Astrocyte (in vitro differentiated cells and primary cell): ENCODE results near the gene SQSTM1. TPM values are rescaled to one million over a fixed set of nuclear protein-coding genes. Genes with fewer than 3 reads are reported as not detected.

Source experiments
- DNase-seq: peaks from one replicate; pipeline ENCODE4 v3.0.0-alpha.2; 2010; ENCODE audit warnings: low read depth
- FAIRE-seq: peaks from 2 replicates; lab custom pipeline; 2011; peaks lifted over from hg19 to GRCh38; lab: Jason Lieb, UNC
- H2AFZ ChIP-seq: 2 replicates; pipeline ENCODE4 v1.6.0; 2012; ENCODE audit warnings: low read depth, low read length, inconsistent platforms
- H3K27ac ChIP-seq: 2 replicates; pipeline ENCODE4 v1.5.1; 2011; ENCODE audit warnings: low read depth, low read length, inconsistent platforms
- H3K27me3 ChIP-seq: 2 replicates; pipeline ENCODE4 v1.6.0; 2011; ENCODE audit warnings: low read length, inconsistent platforms; ENCODE audit not compliant: insufficient read depth
- H3K36me3 ChIP-seq: 2 replicates; pipeline ENCODE4 v1.5.1; 2011; ENCODE audit warnings: low read length, inconsistent platforms; ENCODE audit not compliant: insufficient read depth
- H3K4me1 ChIP-seq: 2 replicates; pipeline ENCODE4 v1.5.1; 2011; ENCODE audit warnings: low read length, inconsistent platforms; ENCODE audit not compliant: insufficient read depth
- H3K4me2 ChIP-seq: 2 replicates; pipeline ENCODE4 v1.6.0; 2012; ENCODE audit warnings: low read length, inconsistent platforms
- H3K4me3 ChIP-seq: 2 replicates; pipeline ENCODE4 v1.5.1; 2011; ENCODE audit warnings: low read depth, mild to moderate bottlenecking, low read length, inconsistent platforms; ENCODE audit not compliant: insufficient read depth
- H3K79me2 ChIP-seq: 2 replicates; pipeline ENCODE4 v1.6.0; 2012; ENCODE audit warnings: mild to moderate bottlenecking, low read length, inconsistent platforms; ENCODE audit not compliant: insufficient read depth
- H3K9ac ChIP-seq: 2 replicates; pipeline ENCODE4 v1.6.0; 2012; ENCODE audit warnings: mild to moderate bottlenecking, low read length, inconsistent platforms
- H3K9me3 ChIP-seq: 2 replicates; pipeline ENCODE4 v1.5.1; 2012; ENCODE audit warnings: low read depth, mild to moderate bottlenecking, low read length, inconsistent platforms; ENCODE audit not compliant: insufficient read depth
- H4K20me1 ChIP-seq: 2 replicates; pipeline ENCODE4 v1.6.0; 2012; ENCODE audit warnings: low read length, inconsistent platforms; ENCODE audit not compliant: insufficient read depth
- H3K27ac Mint-ChIP-seq: one replicate; pipeline ENCODE4 v1.8.0; 2021; ENCODE audit warnings: mild to moderate bottlenecking, mixed read lengths; ENCODE audit not compliant: unreplicated experiment
- H3K27me3 Mint-ChIP-seq: one replicate; pipeline ENCODE4 v1.8.0; 2021; ENCODE audit warnings: low read depth, mixed read lengths; ENCODE audit not compliant: unreplicated experiment
- H3K36me3 Mint-ChIP-seq: one replicate; pipeline ENCODE4 v1.8.0; 2021; ENCODE audit warnings: low read depth, mixed read lengths; ENCODE audit not compliant: unreplicated experiment
- H3K4me1 Mint-ChIP-seq: one replicate; pipeline ENCODE4 v1.8.0; 2021; ENCODE audit warnings: low read depth, mixed read lengths; ENCODE audit not compliant: unreplicated experiment
- H3K4me3 Mint-ChIP-seq: one replicate; pipeline ENCODE4 v1.8.0; 2021; ENCODE audit warnings: mild to moderate bottlenecking, moderate library complexity, mixed read lengths; ENCODE audit not compliant: unreplicated experiment
- H3K9me3 Mint-ChIP-seq: one replicate; pipeline ENCODE4 v1.8.0; 2021; ENCODE audit warnings: mild to moderate bottlenecking, mixed read lengths; ENCODE audit not compliant: unreplicated experiment
- CTCF ChIP-seq: IDR thresholded peaks from 2 replicates; pipeline ENCODE4 v1.5.1; 2011; ENCODE audit warnings: low read depth, mild to moderate bottlenecking, inconsistent platforms, low read length, moderate library complexity; ENCODE audit not compliant: insufficient read depth
- EZH2 ChIP-seq: IDR thresholded peaks from 2 replicates; pipeline ENCODE4 v1.6.1; 2012; ENCODE audit warnings: mild to moderate bottlenecking, low read length, inconsistent platforms; ENCODE audit not compliant: insufficient read depth
- total RNA-seq: library from RNA; stranded (reverse); gene quantifications from 2 replicates; pipeline ENCODE4 v1.2.1, GENCODE V29; 2021

Gene SQSTM1
- total RNA-seq, 1 donor from 2014 or later = 262 TPM

- H3K27me3 ChIP-seq = no peaks in the 10 kb centered on the region
- no peaks in the 10 kb centered on the region for H3K9me3 ChIP-seq
- Mint-ChIP-seq H3K27me3 (no peaks in the 10 kb centered on the region), H3K4me3 (no peak overlapping the region), H3K36me3 (peaks cover 20% of the 10 kb centered on the region), H3K9me3 (peaks cover 2% of the 10 kb centered on the region), H3K27ac (no peak overlapping the region), H3K4me1 (no peaks in the 10 kb centered on the region)
- H3K4me1 ChIP-seq = no peaks in the 10 kb centered on the region
- TF ChIP-seq EZH2 (no peak), CTCF (no peak)
- no peak overlapping the region for H3K4me2 ChIP-seq
- no peak overlapping the region for H2AFZ ChIP-seq
- no peak overlapping the region for H3K4me3 ChIP-seq
- peaks cover 23% of the 10 kb centered on the region for H4K20me1 ChIP-seq
- FAIRE-seq = no peak
- no peaks in the 10 kb centered on the region for H3K79me2 ChIP-seq
- H3K27ac ChIP-seq = no peak overlapping the region
- no peak for DNase-seq
- no peak overlapping the region for H3K9ac ChIP-seq
- peaks cover 28% of the 10 kb centered on the region for H3K36me3 ChIP-seq
These were observed 42.1 kb upstream of the SQSTM1 start for GRCh38 chr5:179778591-179778990.

- H3K9me3 ChIP-seq = no peaks in the 10 kb centered on the region
- H2AFZ ChIP-seq = no peak overlapping the region
- H3K36me3 ChIP-seq = peaks cover 23% of the 10 kb centered on the region
- FAIRE-seq (no peak), DNase-seq (no peak)
- H3K4me1 ChIP-seq = no peaks in the 10 kb centered on the region
- no peaks in the 10 kb centered on the region for H3K27me3 ChIP-seq
- H3K4me3 ChIP-seq = no peak overlapping the region
- peaks cover 23% of the 10 kb centered on the region for H4K20me1 ChIP-seq
- H3K79me2 ChIP-seq = no peaks in the 10 kb centered on the region
- no peaks in the 10 kb centered on the region for H3K27me3 Mint-ChIP-seq
- peaks cover 15% of the 10 kb centered on the region for H3K36me3 Mint-ChIP-seq
- H3K4me2 ChIP-seq = no peak overlapping the region
- no peak for TF ChIP-seq EZH2
- no peak for TF ChIP-seq CTCF
- no peak overlapping the region for H3K9ac ChIP-seq
- peaks cover 2% of the 10 kb centered on the region for H3K9me3 Mint-ChIP-seq
- no peak overlapping the region for H3K27ac ChIP-seq
- H3K4me3 Mint-ChIP-seq = no peak overlapping the region
- H3K27ac Mint-ChIP-seq = no peak overlapping the region
- H3K4me1 Mint-ChIP-seq = no peaks in the 10 kb centered on the region
These were observed 40.9 kb upstream of the SQSTM1 start for GRCh38 chr5:179779826-179780225.

GRCh38 chr5:179780362-179780761 is 40.3 kb upstream of the SQSTM1 start:
- H3K27ac ChIP-seq = no peak overlapping the region
- Mint-ChIP-seq H3K36me3 (peaks cover 15% of the 10 kb centered on the region), H3K4me3 (peak overlapping the region; percentile 3), H3K27ac (no peak overlapping the region), H3K27me3 (no peaks in the 10 kb centered on the region), H3K4me1 (no peaks in the 10 kb centered on the region), H3K9me3 (peaks cover 2% of the 10 kb centered on the region)
- FAIRE-seq = no peak
- DNase-seq = no peak
- H2AFZ ChIP-seq = no peak overlapping the region
- no peaks in the 10 kb centered on the region for H3K4me1 ChIP-seq
- no peak for TF ChIP-seq EZH2
- TF ChIP-seq CTCF = no peak
- H3K4me3 ChIP-seq = no peak overlapping the region
- H3K36me3 ChIP-seq = peaks cover 19% of the 10 kb centered on the region
- H4K20me1 ChIP-seq = peaks cover 21% of the 10 kb centered on the region
- H3K27me3 ChIP-seq = no peaks in the 10 kb centered on the region
- H3K79me2 ChIP-seq = no peaks in the 10 kb centered on the region
- H3K9ac ChIP-seq = no peak overlapping the region
- no peaks in the 10 kb centered on the region for H3K9me3 ChIP-seq
- H3K4me2 ChIP-seq = no peak overlapping the region
